C4-2B (cell line): ENCODE results near the gene IL36A.

ENCODE experiments used
- H3K27ac ChIP-seq: fragments of 450-650 bp; 2 replicates; pipeline ENCODE4 v1.5.1; 2017
- ZFX ChIP-seq: fragments of 450-650 bp; IDR thresholded peaks from 2 replicates; pipeline ENCODE4 v1.6.1; 2017
- TF ChIP-seq, protein P1 (sequence below): fragments of 450-650 bp; conservative IDR thresholded peaks from 2 replicates; pipeline ENCODE4 v1.5.1; 2017; ENCODE audit warnings: mild to moderate bottlenecking

The IL36A gene, protein sequence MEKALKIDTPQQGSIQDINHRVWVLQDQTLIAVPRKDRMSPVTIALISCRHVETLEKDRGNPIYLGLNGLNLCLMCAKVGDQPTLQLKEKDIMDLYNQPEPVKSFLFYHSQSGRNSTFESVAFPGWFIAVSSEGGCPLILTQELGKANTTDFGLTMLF

DNA sequence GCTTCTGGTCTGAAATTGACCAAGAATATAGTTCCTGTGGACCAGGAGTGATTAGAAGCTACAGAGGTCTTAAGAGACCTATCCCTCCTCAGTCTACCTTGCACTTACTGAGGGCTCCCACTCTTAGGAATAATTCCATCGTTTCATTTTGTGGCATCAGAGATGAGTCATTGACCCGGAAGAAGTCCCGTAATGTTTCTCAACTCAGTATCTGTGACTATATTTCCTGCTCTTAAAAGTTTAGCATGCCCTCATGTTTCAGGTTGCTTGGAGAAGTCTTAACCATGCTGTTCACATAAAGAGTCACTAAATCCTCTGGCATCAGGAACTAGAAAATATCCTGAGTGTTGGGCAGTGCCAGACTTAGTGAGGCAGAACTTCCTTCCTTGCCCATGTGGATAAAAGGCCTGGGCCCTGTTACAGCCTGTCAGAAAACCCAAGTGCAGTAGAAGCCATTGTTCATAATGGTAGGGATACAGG is at the start of gene IL36A:
Gene IL36A, plus strand, starts transcription at position 430 of the 480 bp plus-strand sequence. CDS start 413 bp downstream, outside the sequence.
- no peak within 1 kb of the TSS for H3K27ac ChIP-seq
- TF ChIP-seq, protein P1, sequence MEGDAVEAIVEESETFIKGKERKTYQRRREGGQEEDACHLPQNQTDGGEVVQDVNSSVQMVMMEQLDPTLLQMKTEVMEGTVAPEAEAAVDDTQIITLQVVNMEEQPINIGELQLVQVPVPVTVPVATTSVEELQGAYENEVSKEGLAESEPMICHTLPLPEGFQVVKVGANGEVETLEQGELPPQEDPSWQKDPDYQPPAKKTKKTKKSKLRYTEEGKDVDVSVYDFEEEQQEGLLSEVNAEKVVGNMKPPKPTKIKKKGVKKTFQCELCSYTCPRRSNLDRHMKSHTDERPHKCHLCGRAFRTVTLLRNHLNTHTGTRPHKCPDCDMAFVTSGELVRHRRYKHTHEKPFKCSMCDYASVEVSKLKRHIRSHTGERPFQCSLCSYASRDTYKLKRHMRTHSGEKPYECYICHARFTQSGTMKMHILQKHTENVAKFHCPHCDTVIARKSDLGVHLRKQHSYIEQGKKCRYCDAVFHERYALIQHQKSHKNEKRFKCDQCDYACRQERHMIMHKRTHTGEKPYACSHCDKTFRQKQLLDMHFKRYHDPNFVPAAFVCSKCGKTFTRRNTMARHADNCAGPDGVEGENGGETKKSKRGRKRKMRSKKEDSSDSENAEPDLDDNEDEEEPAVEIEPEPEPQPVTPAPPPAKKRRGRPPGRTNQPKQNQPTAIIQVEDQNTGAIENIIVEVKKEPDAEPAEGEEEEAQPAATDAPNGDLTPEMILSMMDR: no peak
- TF ChIP-seq ZFX: no peak

DNA sequence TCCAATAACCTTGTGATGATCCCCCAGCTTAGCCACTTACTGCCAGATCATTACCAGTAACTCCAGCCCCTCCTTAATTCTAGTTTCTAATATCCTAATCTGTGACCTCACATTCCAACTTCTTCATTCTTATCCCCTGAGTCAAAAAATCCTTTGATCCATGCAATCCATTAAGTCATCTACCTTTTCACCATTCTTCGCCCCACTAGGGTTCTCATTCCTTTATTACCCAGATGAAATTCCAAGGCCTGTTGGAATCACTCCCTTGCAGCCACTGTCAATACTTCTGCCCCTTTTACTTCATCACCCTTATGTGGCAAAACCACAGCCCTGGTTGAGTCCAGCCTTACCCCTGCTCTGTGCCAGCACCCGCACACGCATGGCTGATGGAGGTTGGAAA is 47.7 kb upstream of the IL36A start:
- TF ChIP-seq, protein P1: no peak
- no peak for TF ChIP-seq ZFX
- no peak overlapping the region for H3K27ac ChIP-seq

DNA sequence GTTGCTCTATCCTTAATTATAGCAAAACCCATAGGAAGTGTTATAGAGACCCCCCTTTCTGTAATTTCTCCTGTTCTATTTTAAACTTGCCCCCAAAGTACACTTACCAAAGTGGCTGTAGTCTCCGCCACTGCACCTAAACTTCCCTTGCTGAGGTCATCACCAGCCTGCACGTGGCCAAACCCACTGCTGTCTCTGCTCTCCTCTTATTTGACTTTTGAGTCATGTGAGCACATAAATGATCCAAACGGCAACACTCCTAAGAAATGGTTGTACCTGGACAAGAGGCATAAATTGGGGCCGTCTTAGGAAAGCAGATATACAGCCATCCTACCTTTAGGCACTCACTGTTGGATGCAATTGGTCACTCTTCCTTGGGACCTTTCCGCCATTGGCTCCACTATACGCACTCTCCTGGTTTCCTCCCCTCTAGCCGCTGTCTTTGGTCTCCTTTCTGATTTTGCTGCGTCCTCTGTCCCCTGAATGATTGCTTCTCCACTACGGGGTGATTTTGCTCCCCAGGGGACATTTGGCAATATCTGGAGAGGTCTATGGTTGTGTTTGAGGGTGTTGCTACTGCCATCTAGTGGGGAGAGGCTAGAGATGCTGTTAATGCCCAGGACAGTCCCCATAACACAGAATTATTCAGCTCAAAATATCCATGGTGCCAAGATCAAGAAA is 46.7 kb upstream of the IL36A start:
- no peak overlapping the region for H3K27ac ChIP-seq
- TF ChIP-seq, protein P1: peak; percentile 90
- no peak for TF ChIP-seq ZFX

DNA sequence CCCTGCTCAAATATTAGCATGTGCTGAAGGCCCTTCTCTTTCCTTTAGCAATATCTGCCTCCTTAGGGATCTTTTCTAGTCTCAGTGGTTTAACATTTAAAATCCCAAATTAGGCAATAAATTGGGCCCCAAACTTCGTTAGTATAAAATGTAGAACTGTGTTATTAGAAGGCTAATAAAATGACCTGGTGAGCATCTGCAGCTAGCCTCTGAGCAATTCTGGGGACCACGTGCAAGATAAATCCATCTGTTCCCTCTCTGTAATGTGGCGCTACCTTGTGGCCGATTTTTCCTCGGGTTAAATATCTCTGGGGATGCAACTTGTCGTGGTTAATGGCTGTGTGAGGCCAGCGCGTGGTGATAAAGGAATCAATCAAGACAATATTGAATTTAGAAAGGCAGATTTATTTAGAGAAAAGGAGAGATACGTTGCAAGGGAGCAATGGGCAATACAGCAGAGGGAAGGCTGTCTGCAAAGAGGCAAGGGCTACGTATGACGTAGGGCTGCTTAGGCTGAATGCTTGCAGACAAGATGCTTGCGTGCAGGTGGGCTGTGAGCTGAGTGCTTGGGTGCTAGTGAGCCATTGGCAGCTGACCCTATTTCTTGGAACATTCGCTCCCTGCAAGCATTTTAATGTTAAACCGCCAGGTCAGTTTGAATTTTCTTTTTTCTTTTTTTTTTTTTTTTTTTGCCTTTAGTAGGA is 46.0 kb upstream of the IL36A start:
- TF ChIP-seq, protein P1: peak; percentile 76
- TF ChIP-seq ZFX: no peak
- H3K27ac ChIP-seq: no peak overlapping the region

DNA sequence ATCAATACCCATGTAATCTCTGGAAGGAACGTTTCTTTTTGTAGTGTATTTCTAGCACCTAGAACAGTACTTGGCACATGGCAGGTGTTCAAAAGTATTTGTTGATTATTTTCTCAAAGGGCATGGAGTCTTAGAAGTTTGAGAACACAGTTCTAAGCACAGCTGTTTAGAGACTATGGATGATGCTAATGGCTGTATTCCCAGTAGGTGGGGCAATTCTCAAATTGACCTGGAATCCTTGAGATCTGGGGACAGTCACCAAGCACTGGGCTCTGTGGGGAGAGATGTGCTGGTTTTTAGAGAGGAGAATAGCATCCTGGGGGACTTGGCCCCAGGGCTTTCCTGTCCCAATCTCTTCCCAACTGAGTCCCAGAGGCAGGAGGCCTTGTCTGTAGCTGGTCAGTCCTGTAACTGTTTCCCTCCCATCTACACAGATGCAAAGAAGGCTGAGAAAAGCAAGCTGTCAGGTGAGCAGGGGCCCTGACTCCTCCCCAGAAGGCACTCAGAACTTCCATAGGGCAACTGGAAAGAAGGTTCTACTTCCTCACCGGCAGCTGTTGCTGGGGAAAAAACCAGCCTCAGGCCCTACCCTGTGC is 44.9 kb upstream of the IL36A start:
- TF ChIP-seq ZFX: no peak
- no peak overlapping the region for H3K27ac ChIP-seq

DNA sequence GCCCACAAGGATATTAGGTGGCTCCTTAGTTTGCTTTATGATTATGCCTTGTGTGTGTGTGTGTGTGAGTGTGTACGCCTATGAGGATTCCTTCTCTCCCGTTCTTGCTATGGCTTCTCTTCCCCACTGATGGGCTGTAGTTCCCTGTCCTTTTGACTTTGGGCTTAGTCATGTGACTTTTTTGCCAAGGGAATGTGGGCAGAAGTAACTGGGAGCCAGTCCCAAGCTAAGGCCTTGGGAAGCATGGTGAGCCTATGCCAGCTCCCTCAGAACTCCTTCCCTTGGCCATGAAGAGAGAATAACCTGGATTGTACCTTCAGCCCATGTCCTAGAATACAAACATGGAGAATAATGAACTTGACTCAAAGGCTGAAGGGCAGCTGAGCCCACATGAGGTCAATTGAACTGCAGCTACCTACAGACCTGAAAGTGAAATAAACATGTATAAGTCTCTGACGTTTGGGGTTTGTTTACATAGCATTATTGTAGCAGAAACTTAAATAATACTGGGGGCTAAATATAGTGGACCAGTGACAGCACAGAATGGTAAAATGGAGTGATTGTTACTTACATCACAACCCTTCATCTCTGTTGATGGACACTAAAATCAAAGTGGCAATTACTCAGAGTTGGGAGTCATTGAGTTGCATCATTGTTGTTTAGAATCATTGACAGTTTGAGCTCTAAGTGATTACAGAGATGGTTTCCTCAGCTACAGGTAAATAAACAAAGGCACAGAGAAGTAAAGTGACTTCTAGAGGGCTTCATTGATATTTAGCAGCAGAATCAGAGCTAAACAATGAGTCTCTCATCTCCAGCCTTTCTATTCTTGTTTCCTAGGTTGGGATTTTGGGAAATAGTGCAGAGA is 42.7 kb upstream of the IL36A start:
- no peak overlapping the region for H3K27ac ChIP-seq
- no peak for TF ChIP-seq ZFX
- TF ChIP-seq, protein P1: no peak

DNA sequence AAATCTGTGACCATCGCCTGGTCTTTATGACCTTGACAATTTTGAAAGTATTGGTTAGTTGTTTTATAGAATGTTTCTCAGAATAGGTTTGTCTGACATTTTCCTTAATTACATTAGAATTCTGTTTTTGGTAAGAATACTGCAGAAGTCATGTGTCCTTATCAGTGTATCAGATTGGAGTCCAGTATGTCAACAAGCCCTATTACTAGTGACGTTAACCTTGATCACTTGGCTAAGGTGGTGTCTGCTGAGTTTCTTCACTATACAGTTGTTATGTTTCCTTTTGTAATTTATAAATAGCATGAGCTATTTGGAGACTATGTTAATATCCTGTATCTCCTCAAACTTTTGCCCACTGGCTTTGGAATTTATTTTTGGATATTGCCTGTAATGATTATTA is 38.2 kb upstream of the IL36A start:
- TF ChIP-seq, protein P1: no peak
- no peak for TF ChIP-seq ZFX
- no peak overlapping the region for H3K27ac ChIP-seq
